Measurements from ENCODE around the gene SHF.

- TF ChIP-seq MXI1 (IDR thresholded peaks at IDR 0.05; ENCODE audit: borderline replicate concordance, low read depth, low read length), result no peak
- TF ChIP-seq, protein P1, sequence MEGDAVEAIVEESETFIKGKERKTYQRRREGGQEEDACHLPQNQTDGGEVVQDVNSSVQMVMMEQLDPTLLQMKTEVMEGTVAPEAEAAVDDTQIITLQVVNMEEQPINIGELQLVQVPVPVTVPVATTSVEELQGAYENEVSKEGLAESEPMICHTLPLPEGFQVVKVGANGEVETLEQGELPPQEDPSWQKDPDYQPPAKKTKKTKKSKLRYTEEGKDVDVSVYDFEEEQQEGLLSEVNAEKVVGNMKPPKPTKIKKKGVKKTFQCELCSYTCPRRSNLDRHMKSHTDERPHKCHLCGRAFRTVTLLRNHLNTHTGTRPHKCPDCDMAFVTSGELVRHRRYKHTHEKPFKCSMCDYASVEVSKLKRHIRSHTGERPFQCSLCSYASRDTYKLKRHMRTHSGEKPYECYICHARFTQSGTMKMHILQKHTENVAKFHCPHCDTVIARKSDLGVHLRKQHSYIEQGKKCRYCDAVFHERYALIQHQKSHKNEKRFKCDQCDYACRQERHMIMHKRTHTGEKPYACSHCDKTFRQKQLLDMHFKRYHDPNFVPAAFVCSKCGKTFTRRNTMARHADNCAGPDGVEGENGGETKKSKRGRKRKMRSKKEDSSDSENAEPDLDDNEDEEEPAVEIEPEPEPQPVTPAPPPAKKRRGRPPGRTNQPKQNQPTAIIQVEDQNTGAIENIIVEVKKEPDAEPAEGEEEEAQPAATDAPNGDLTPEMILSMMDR (conservative IDR thresholded peaks at IDR 0.05; ENCODE audit: low read depth, low read length), result no peak
Measured at GRCh38 chr15:45147606-45148005, 40.2 kb downstream of the SHF start.
